Ureter (tissue), 1 donor: ENCODE measurements around the gene OR11L1. TPM values are rescaled to one million over a fixed set of nuclear protein-coding genes. Genes with fewer than 3 reads are reported as not detected.

Source experiments
- DNase-seq: peaks from one replicate; pipeline ENCODE4 v3.0.0-alpha.2; 2020; ENCODE audit warnings: low spot score
- total RNA-seq: library from RNA; stranded (reverse); gene quantifications from one replicate; pipeline ENCODE4 v1.2.4, GENCODE V29; 2023
- donor health status: DM: yes; HTN: yes; CAD: no.

Gene OR11L1
- total RNA-seq, 1 donor from 2014 or later: not detected

DNA sequence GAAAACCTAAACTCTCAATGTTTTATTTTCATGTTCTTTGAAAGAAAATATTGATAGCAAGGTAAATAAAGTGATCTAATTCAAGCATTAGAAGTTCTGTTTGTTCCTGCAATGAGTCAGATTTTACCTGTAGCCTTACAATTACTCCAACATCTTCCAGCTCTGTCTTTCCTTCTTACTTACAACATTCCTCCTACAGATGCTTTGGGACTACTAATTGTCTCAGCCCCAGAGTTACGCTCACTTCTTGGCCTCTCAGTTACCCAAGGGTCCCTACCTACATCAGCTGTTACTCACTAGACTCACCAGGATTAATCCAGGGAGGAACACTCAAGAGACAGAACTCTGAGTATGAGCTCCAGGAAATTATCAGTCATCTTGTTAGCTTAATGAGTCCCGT, 44.2 kb downstream of the OR11L1 start:
- DNase-seq: no peak

Other genes starting within 250 kb of the OR11L1 start
- not detected for gene OR2G3, start 236.3 kb downstream of the OR11L1 start, total RNA-seq
- gene OR13G1, start 162.2 kb downstream of the OR11L1 start, total RNA-seq: not detected
- gene OR6F1, start 125.2 kb downstream of the OR11L1 start, total RNA-seq: not detected
- not detected for gene OR14K1, start 103.3 kb downstream of the OR11L1 start, total RNA-seq
- not detected for gene OR14A2, start 93.8 kb downstream of the OR11L1 start, total RNA-seq
- not detected for gene OR1C1, start 81.3 kb downstream of the OR11L1 start, total RNA-seq
- not detected for gene OR14A16, start 17.8 kb downstream of the OR11L1 start, total RNA-seq
- 0.42 TPM for gene TRIM58, start 15.3 kb upstream of the OR11L1 start, total RNA-seq
- gene OR2W3, start 53.7 kb upstream of the OR11L1 start, total RNA-seq: not detected
- gene OR2T8, start 78.4 kb upstream of the OR11L1 start, total RNA-seq: not detected
- not detected for gene OR2AJ1, start 83.0 kb upstream of the OR11L1 start, total RNA-seq
- not detected for gene OR2L8, start 107.0 kb upstream of the OR11L1 start, total RNA-seq
- gene OR2AK2, start 123.3 kb upstream of the OR11L1 start, total RNA-seq: not detected
- not detected for gene OR2L5, start 171.8 kb upstream of the OR11L1 start, total RNA-seq
- gene OR2L2, start 188.2 kb upstream of the OR11L1 start, total RNA-seq: 0.29 TPM
- not detected for gene OR2L3, start 204.9 kb upstream of the OR11L1 start, total RNA-seq